ENCODE results near the gene CUL3.
"Not testable (repeated sequence)": the region's sequence is repeated elsewhere in the genome, so short reads cannot be mapped to it uniquely, and the experiment has no call there.

CUL3 gene

GRCh38 chr2:224584111-224584784, 915 bp downstream of the CUL3 start:
- H3K4me3 ChIP-seq (ENCODE audit: low read length) = peak overlapping the region; percentile 100
- no peaks in the 10 kb centered on the region for H3K9me3 ChIP-seq (ENCODE audit: insufficient read depth, low read length)
- peak overlapping the region; percentile 93 for H3K4me2 ChIP-seq (ENCODE audit: low read length)
- H3K4me1 ChIP-seq (ENCODE audit: low read length) = peaks cover 22% of the 10 kb centered on the region
- H3K79me2 ChIP-seq (ENCODE audit: low read length) = peaks cover 59% of the 10 kb centered on the region
- TF ChIP-seq EZH2phosphoT487 (IDR thresholded peaks at IDR 0.05; ENCODE audit: low read depth) (no peak), CTCF (IDR thresholded peaks at IDR 0.05; ENCODE audit: low read depth, low read length) (no peak)
- H2AFZ ChIP-seq (ENCODE audit: low read depth, low read length) = no peak overlapping the region
- peaks cover 46% of the 10 kb centered on the region for H4K20me1 ChIP-seq (ENCODE audit: insufficient read depth, low read length)
- peaks cover 9% of the 10 kb centered on the region for H3K36me3 ChIP-seq (replicated peaks; ENCODE audit: low read depth, low read length)
- H3K27ac ChIP-seq (ENCODE audit: low read length) = peak overlapping the region; percentile 45; the same call in 1 of the 2 replicates
- peak overlapping the region; percentile 92 for H3K9ac ChIP-seq (ENCODE audit: low read length)
- no peaks in the 10 kb centered on the region for H3K27me3 ChIP-seq (ENCODE audit: low read depth, low read length)

DNA sequence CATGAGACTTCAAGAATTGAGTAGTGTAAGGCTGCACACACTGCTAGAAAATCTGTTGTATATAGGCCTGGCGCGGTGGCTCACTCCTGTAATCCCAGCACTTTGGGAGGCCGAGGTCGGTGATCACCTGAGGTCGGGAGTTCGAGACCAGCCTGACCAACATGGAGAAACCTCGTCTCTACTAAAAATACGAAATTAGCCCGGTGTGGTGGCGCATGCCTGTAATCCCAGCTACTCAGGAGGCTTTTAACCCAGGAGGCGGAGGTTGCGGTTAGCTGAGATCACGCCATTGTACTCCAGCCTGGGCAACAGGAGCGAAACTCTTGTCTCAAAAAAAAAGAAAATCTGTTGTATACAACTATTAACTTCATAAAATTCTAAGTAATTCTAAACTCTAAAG, 2.1 kb downstream of the CUL3 start:
- not testable (repeated sequence) for H3K9me3 ChIP-seq (ENCODE audit: insufficient read depth, low read length); H3K9ac ChIP-seq (ENCODE audit: low read length); H3K36me3 ChIP-seq (replicated peaks; ENCODE audit: low read depth, low read length); H3K27ac ChIP-seq (ENCODE audit: low read length); H2AFZ ChIP-seq (ENCODE audit: low read depth, low read length); H3K27me3 ChIP-seq (ENCODE audit: low read depth, low read length)
- peak overlapping the region; percentile 93 for H3K4me2 ChIP-seq (ENCODE audit: low read length)
- peak overlapping the region; percentile 100 for H3K4me3 ChIP-seq (ENCODE audit: low read length)
- peaks cover 57% of the 10 kb centered on the region for H4K20me1 ChIP-seq (ENCODE audit: insufficient read depth, low read length)
- peaks cover 26% of the 10 kb centered on the region for H3K4me1 ChIP-seq (ENCODE audit: low read length)
- H3K79me2 ChIP-seq (ENCODE audit: low read length) = peaks cover 71% of the 10 kb centered on the region

DNA sequence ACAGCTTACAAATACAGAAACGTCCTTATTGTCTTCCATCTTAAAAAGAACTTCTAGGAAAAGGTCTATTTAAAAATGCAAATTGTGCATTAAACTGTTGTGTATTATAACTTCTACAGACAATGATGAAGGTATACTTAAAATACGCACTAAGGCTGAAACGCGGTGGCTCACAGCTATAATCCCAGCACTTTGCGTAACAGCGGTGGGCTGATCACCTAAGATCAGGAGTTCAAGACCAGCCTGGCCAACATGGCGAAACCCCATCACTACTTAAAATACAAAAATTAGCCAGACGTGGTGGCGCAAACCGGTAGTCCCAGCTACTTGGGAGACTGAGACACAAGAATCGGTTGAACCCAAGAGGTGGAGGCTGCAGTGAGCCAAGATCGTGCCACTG, 4.9 kb downstream of the CUL3 start:
- no peak for TF ChIP-seq EZH2phosphoT487 (IDR thresholded peaks at IDR 0.05; ENCODE audit: low read depth)
- TF ChIP-seq CTCF (IDR thresholded peaks at IDR 0.05; ENCODE audit: low read depth, low read length) = no peak
- Histone ChIP-seq H3K79me2 (ENCODE audit: low read length) (peaks cover 99% of the 10 kb centered on the region), H3K4me2 (ENCODE audit: low read length) (no peak overlapping the region), H3K4me3 (ENCODE audit: low read length) (no peak overlapping the region), H3K9ac (ENCODE audit: low read length) (no peak overlapping the region), H3K27me3 (ENCODE audit: low read depth, low read length) (no peaks in the 10 kb centered on the region), H3K4me1 (ENCODE audit: low read length) (peaks cover 48% of the 10 kb centered on the region), H2AFZ (ENCODE audit: low read depth, low read length) (no peak overlapping the region), H3K27ac (ENCODE audit: low read length) (no peak overlapping the region), H4K20me1 (ENCODE audit: insufficient read depth, low read length) (peaks cover 83% of the 10 kb centered on the region), H3K36me3 (replicated peaks; ENCODE audit: low read depth, low read length) (peaks cover 9% of the 10 kb centered on the region), H3K9me3 (ENCODE audit: insufficient read depth, low read length) (no peaks in the 10 kb centered on the region)

DNA sequence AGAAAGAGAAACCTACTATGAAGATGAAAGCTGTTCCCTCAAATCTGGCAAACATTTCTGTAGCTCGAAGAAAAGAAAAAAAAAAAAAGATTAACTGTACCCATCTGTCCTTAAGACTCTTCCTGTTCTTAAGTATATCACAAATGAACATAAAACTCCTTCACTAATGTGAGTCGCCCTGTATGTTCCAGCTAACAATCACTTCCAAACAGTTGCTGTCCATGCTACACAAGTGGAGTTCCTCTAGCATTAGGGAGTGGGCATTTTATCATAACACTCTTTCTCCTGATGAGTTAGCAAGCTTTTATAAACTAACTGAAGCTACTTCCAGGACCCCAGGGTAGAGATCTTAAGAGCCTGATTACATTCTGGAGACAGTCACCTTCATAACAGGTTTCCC, 5.8 kb downstream of the CUL3 start:
- Histone ChIP-seq H3K9ac (ENCODE audit: low read length) (no peak overlapping the region), H3K27ac (ENCODE audit: low read length) (no peak overlapping the region), H3K4me2 (ENCODE audit: low read length) (no peak overlapping the region), H3K79me2 (ENCODE audit: low read length) (peaks cover 100% of the 10 kb centered on the region), H3K36me3 (replicated peaks; ENCODE audit: low read depth, low read length) (peaks cover 9% of the 10 kb centered on the region), H3K9me3 (ENCODE audit: insufficient read depth, low read length) (no peaks in the 10 kb centered on the region), H3K4me3 (ENCODE audit: low read length) (no peak overlapping the region), H4K20me1 (ENCODE audit: insufficient read depth, low read length) (peaks cover 91% of the 10 kb centered on the region), H2AFZ (ENCODE audit: low read depth, low read length) (no peak overlapping the region), H3K27me3 (ENCODE audit: low read depth, low read length) (no peaks in the 10 kb centered on the region), H3K4me1 (ENCODE audit: low read length) (peaks cover 53% of the 10 kb centered on the region)
- TF ChIP-seq EZH2phosphoT487 (IDR thresholded peaks at IDR 0.05; ENCODE audit: low read depth) (no peak), CTCF (IDR thresholded peaks at IDR 0.05; ENCODE audit: low read depth, low read length) (no peak)
